Left colon (tissue), 2 donors: ENCODE results near the gene MCL1. TPM values are rescaled to one million over a fixed set of nuclear protein-coding genes. Genes with fewer than 3 reads are reported as not detected.
"Not testable (repeated sequence)": the region's sequence is repeated elsewhere in the genome, so short reads cannot be mapped to it uniquely, and the experiment has no call there.

ENCODE experiments used
- ATAC-seq: fragments of 200-7000 bp; cut with Tn5 transposase; one replicate; pipeline ENCODE4 v1.9.1; 2020; ENCODE audit warnings: mild to moderate bottlenecking, moderate library complexity
- DNase-seq, 2 donors: peaks; one replicate each; pipeline ENCODE4 v3.0.0-alpha.2; 2020
- intact Hi-C, 2 donors: fragments of 100-400 bp; cut with DNase I in 1 of 2; cut with micrococcal nuclease in 1 of 2; formaldehyde crosslinking; loops; one replicate each; pipeline versions ENCODE4 v1.11.2 to v1.14.0; 2022; cut with DNase I, micrococcal nuclease
- total RNA-seq, 2 donors: library from RNA; stranded (reverse); fragmentation: NEBNext Ultra II Directional; extraction: Animal tissue kit (Norgen Biotek cat#: 25700); gene quantifications; one replicate each; pipeline ENCODE4 v1.2.1, GENCODE V29; 2021
- donor health status: DM: no; HTN: no; CAD: no.
- donor health status: DM: yes; HTN: yes; CAD: no.

The MCL1 gene
- total RNA-seq, 2 donors from 2014 or later, result 263 TPM

- intact Hi-C loops, result no loop called here
- ATAC-seq, result no peak
- no peak for DNase-seq
Measured at GRCh38 chr1:150575518-150576366, 3.7 kb downstream of the MCL1 start.

DNA sequence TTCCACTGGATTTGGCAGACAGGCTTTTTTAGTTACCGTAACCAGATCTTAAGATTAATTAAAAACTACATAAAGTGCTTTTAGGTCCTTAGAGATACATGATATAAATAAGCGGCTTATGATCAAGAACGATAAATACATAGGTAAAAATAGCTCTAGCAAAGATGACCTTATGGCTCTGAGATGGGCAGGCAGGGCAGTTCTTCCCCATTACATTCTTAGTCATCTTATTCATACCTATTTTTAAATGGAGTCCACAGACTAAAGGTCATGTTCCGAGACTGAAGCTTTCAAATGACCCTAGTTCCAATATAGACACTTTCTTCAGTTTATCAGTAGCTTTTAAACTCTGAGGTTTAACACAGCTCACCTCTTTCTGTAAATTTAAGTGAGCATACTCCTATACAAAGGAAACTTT, 4.3 kb downstream of the MCL1 start:
- intact Hi-C loops, result no loop called here
- DNase-seq, result no peak
- peak; percentile 12 for ATAC-seq

DNA sequence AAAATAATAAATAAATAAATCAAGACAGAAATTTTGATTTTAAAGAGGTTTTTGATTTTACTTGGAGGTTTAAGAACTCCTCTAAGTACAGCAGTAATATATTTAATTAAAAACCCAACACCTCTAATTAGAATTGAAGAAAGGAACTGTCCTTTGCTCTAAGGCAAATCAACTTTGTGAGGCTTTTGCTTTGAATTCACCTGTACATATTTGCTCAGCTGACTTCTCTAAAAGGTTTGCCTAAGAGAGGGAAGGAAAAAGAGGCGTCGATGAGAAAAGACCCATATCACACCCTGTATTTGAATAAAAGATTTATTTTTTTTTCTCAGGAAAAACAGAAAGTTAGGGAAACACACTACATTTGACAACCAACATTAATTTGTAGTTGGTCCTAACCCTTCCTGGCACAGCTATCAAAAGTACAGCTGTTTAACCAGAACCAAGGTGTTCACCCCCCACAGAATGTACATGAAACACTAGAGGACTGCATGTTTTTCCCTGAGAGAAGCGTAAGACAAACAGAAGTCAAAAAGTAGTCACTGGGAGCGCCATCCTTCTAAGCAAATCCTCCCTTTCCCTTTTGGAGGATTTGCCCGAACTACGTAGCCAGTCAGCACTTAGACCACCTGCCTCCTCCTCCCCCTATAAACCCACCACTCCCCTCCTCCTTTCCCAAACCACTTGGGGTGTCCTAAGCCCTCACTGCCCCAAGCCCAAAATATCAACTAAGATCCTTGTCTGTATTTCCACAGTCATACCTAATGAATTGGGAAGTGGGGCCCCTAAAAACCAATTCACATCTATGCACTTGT, 4.9 kb downstream of the MCL1 start:
- DNase-seq (no peak), ATAC-seq (no peak)
- intact Hi-C loops, result no loop called here

GRCh38 chr1:150573648-150574071, 5.8 kb downstream of the MCL1 start:
- intact Hi-C loops, result not testable (repeated sequence)

DNA sequence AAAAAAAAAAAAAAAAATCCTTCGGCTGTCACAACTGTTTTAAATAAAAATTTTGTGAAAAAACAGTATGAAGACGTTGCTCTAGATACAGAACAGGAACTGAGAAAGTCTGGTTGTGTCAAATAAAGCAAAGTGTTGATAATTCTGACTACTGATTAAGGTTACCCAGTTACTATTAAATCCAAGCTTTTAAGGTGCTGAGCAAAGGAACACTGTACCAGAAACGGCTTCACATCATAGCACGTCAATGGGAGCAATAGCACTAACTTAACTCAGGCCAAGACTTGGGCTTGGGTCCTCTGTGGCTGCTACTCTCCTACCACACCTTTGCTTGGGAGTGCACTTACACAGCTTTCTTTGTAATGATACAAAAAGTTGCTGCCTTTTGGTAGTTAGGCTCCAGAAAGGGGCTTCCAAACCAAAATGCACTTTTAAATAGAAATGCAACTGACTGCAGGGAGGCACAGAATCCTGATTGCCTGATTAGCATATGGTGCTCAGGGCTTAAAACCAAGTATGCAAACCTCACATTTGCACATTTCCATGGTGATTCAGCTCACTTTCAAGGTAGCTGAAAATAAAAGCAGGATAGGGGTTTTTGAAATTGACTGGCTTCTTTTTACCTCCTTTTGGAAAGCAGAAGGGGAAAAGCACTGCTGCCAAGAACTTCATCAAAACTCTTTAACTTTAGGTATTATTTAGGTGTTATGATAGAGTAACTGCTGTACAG, 6.3 kb downstream of the MCL1 start:
- intact Hi-C loops, result no loop called here
- no peak for DNase-seq
- no peak for ATAC-seq

More at GRCh38 chr1:150573648-150574071, 5.8 kb downstream of the MCL1 start:
- ATAC-seq, DNase-seq: not testable (repeated sequence)

- ATAC-seq (peak; percentile 2), DNase-seq (no peak)
- intact Hi-C loops, result no loop called here
Measured at GRCh38 chr1:150568594-150568966, 10.8 kb downstream of the MCL1 start.

DNA sequence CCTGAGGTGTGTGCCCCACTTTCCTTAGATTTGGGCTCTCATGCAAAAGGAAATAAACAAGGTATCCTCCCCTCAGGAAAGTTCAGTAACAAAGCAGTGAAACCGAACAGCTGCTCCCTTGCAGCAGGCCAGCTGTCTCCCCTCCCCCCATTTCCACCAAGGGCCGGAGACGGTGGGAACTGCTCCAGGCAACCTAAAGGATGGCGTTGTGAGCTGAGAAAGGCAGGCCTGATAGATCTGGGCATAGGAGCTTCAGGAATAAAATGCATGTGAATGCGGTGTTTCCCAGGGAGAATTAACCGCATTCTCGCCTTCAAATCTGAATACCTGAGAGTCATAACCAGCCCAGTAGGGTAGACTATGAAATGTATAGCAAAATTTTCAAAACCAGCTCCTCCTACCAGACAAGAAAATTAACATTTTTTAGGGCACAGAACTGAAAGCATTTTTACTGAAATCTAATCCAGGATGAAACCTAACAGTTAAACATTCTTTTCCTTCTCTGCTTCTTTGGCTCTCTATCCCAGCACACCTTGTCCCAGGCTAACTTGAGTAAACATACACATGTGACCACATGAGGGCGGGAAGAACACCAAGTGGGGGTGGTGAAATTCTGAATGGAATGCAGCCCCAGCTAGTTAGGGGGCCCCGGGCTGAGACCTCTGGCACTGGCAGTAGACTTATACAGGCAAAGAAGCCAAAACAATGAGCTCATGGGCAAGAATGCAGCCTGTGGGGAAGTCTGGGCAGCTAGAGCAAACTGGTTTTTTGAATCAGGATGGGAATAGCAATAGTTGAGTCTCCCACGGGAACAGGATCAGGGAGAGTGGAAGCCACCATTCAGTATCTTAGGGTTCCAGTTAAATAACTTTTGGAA, 11.5 kb downstream of the MCL1 start:
- intact Hi-C loops, result no loop called here
- peak; percentile 58 for ATAC-seq
- peak; percentile 78 to 90 for DNase-seq

GRCh38 chr1:150567341-150567716, 12.1 kb downstream of the MCL1 start:
- no peak for ATAC-seq
- intact Hi-C loops, result no loop called here
- no peak for DNase-seq

- intact Hi-C loops, result no loop called here
- no peak for DNase-seq
- no peak for ATAC-seq
Measured at GRCh38 chr1:150566589-150567340, 12.6 kb downstream of the MCL1 start.

DNA sequence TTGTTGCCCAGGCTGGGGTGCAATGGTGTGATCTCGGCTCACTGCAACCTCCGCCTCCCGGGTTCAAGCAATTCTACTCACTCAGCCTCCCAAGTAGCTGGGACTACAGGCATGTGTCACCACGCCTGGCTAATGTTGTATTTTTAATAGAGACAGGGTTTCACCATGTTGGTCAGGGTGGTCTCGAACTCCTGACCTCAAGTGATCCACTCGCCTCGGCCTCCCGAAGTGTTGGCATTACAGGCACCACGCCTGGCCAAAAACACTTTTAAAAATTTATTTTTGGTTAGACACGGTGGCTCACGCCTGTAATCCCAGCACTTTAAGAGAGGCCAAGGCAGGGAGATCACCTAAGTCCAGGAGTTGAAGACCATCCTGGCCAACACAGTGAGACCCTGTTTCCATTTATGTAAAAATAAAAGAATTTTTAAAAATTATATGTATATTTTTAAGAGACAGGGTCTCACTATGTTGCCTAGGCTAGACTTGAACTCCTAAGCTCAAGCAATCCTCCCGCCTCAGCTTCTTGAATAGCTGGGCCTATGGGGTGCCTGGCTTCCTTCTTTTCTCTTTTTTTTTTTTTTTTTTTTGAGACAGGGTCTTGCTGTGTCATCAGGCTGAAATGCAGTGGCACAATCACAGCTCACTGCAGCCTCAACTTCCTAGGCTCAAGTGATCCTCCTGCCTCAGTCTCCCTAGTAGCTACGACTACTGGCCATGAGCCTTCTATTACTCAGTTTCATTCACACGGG, 14.0 kb downstream of the MCL1 start:
- DNase-seq, ATAC-seq, intact Hi-C loops: not testable (repeated sequence)

- no peak for ATAC-seq
- DNase-seq, result peak in 1 of 2 donors; percentile 55
- intact Hi-C loops, result loop anchor here in 1 of 2 donors (5.0 kb wide), 1 partner anchor 58 kb away; no protein-coding TSS in a partner anchor
Measured at GRCh38 chr1:150564051-150564991, 15.1 kb downstream of the MCL1 start.

DNA sequence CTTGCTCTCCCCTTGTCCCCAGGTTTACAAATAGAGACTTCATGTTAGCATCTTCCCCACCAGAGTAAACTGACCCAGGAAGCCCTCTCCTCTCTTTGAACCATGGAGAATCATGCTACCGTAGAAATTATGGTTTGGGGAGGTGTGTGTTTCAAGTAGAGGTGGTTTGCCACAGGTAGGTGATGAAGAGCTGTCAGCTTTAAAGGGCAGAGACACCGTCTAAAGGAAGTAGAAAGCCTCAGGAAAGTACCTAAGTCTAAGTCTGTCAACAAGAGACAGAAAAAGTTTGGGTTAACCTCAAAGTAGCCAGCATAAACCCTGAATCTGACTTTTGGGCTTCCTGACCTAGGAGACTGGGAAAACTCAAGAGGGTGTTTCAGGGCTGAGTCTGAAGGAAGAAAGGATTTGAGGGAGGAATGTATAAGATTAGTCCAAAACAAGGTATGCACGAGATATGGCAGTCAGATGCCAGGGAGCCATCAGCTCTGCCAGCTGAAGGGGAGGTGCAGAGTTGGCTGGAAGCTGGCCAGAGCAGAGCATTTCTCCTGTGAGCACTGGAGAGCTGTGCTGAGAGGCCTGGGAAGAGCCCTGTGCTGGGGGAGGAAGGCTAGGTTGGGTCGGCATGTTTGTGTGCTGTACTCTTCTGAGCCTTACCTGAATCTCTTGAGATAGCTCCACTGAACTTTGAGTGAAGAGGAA, 15.9 kb downstream of the MCL1 start:
- ATAC-seq, result no peak
- intact Hi-C loops, result loop anchor here in 1 of 2 donors (5.0 kb wide), 1 partner anchor 59 kb away; no protein-coding TSS in a partner anchor
- DNase-seq, result peak; percentile 74 to 77

- no peak for ATAC-seq
- peak; percentile 71 to 79 for DNase-seq
- intact Hi-C loops, result loop anchor here in 1 of 2 donors (5.0 kb wide), 1 partner anchor 60 kb away; no protein-coding TSS in a partner anchor
Measured at GRCh38 chr1:150562446-150563339, 16.7 kb downstream of the MCL1 start.

GRCh38 chr1:150561974-150562445, 17.4 kb downstream of the MCL1 start:
- intact Hi-C loops, result loop anchor here in 1 of 2 donors (5.0 kb wide), 1 partner anchor 60 kb away; no protein-coding TSS in a partner anchor
- DNase-seq, result peak; percentile 94 to 97
- peak; percentile 78 for ATAC-seq
